G401 (cell line): Measurements from ENCODE around the gene DDX52. TPM values are rescaled to one million over a fixed set of nuclear protein-coding genes. Genes with fewer than 3 reads are reported as not detected.
"Not testable (repeated sequence)": the region's sequence is repeated elsewhere in the genome, so short reads cannot be mapped to it uniquely, and the experiment has no call there.

ENCODE experiments used
- DNase-seq: peaks from one replicate; pipeline ENCODE4 v3.0.0-alpha.2; 2015; ENCODE audit warnings: low spot score
- in situ Hi-C: cut with HindIII; loops from 2 replicates; pipeline ENCODE4 v1.10.0; 2016; ENCODE audit warnings: low sequenced_read_pairs, mixed read lengths
- total RNA-seq: library from RNA; depleted of rRNA; stranded (reverse); fragments of >200 nt; shearing (Covaris generic); gene quantifications from 2 replicates; pipeline ENCODE4 v1.2.3, GENCODE V29; 2014

DDX52 gene
- total RNA-seq, 1 experiment from 2014 or later = 43.7 TPM

GRCh38 chr17:37659925-37660324 lies 16.7 kb upstream of the DDX52 start:
- in situ Hi-C loops = no loop called here

GRCh38 chr17:37657202-37657601 lies 14.0 kb upstream of the DDX52 start:
- no peak for DNase-seq
- in situ Hi-C loops = no loop called here

More at GRCh38 chr17:37659925-37660324, 16.7 kb upstream of the DDX52 start:
- DNase-seq = no peak

DNA sequence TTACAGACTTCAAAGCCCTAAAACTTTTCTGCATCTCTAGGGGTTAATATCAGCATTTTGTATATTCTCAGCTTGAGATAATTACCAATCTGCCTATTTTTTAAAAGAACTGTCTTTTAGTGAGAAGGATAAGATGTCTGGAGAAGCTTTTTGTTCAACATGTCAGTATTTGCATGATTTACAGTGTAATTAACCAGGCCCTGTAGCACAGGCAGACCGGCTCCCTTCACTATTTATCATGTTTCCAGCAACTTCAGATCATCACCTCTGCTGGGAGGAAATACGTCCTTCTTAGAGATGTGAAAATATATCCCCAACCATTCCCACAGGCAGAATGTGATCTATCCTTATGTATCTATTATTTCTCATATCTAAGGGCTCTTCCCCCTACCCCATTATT lies 8.6 kb upstream of the DDX52 start:
- in situ Hi-C loops = no loop called here
- DNase-seq = no peak

DNA sequence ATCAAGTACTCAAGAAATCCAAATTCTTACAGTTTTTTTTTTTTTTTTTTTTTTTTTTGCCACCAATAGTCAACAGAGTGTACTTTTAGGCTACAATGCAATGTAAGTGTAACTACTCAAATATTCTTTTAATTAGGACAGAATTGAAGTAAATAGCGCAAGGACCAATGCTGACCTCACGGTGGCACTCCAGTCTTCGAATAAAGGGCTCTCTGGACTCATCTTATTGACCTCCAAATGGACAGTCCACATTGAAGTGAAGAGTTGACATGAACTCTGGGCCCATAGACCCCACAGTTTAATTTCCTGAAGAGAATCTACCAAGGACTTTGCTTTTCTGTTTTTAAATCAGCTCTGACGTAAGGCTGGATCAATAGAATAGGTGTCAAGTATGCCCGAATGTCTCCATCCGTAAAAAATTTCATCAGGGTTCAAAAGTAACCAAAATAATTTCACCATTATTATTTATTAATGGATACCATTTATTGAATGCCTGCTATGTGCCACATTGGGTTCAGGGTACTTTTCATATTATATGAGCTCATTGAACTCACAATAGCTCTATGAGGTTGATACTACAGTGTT lies 7.3 kb upstream of the DDX52 start:
- in situ Hi-C loops = no loop called here
- peak; percentile 34 for DNase-seq

- in situ Hi-C loops = no loop called here
- DNase-seq = no peak
Measured at GRCh38 chr17:37648555-37648954, 5.3 kb upstream of the DDX52 start.

- no peak for DNase-seq
- in situ Hi-C loops = no loop called here
Measured at GRCh38 chr17:37647856-37648255, 4.6 kb upstream of the DDX52 start.

DNA sequence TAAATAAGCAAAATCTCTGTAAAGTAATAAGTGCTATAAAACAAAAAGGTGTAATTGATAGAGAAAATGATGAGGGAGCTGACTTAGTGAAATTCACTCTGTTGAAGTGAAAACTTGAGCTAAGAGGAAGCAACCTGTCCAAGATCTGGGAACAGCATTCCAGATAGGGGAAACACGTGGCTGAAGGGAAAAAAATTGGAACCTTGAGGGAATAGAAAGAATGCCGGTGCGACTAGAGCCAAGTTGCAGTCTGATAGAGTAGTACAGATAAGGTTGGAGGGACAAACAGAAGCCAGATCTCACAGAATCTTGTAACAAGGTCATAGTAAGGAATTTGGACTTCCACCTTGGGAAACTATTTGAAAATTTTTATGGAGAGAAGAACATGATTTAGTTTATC lies 623 bp upstream of the DDX52 start:
- DNase-seq = peak; percentile 41
- in situ Hi-C loops = no loop called here

DNA sequence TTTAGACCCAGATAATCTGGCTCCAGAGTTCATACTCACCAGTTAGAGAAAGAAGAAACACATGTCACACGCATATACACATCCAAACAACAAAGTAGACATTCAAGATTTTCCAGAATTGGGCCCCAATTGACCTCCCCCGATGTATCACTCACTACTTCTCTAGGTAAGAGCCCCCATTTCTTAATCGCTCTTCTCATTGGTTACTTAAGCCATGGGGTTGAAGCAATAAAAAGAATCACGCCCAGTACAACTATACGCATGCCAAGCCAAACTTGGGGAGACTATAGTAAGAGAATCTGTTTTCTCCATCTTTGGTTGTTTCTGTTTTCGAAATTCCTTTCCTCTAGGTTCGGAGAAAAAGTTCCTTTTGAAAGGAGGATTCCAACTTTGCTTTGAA lies 565 bp downstream of the DDX52 start:
- peak; percentile 25 for DNase-seq
- in situ Hi-C loops = no loop called here

DNA sequence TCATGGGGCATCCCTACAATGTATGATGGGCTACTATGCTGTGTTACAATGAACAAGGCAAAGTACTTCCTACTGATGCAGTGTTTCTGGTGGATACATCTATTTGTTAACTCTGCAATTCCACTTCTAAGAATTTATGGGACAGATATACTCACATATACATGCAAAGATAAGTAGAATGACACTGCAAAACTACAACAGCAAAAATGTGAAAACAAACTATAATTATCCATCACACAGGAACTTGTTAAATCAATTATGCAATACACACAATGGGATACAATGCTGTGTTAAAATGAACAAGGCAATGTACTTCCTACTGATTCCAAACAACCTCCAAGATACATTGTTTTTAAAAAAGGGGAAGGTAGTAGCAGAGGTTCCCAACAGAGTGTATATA lies 3.2 kb downstream of the DDX52 start:
- in situ Hi-C loops = no loop called here
- no peak for DNase-seq

DNA sequence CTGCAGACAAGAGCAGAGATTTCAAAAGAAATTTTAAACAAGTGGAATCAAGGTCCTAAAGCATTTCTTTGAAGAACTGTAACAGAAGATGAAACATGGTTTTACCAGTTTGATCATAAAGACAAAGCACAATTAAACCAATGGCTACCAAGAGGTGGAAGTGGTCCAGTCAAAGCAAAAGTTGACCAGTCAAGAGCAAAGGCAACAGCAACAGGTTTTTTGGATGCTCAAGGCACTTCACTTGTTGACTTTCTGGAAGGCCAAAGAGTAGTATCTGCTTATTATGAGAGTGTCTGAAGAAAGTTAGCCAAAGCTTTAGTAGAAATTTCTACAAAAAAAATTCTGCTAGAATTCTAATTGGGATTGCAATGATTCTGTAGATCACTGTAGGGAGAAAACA lies 5.3 kb downstream of the DDX52 start:
- in situ Hi-C loops = no loop called here

GRCh38 chr17:37616430-37616829 lies 26.8 kb downstream of the DDX52 start:
- in situ Hi-C loops, DNase-seq: not testable (repeated sequence)

More for the DNA sequence above, 5.3 kb downstream of the DDX52 start:
- no peak for DNase-seq

- DNase-seq = no peak
- in situ Hi-C loops = no loop called here
Measured at GRCh38 chr17:37614823-37615222, 28.4 kb downstream of the DDX52 start.

GRCh38 chr17:37614391-37614790 lies 28.9 kb downstream of the DDX52 start:
- in situ Hi-C loops = no loop called here
- no peak for DNase-seq

GRCh38 chr17:37610971-37611370 lies 32.3 kb downstream of the DDX52 start:
- no peak for DNase-seq
- in situ Hi-C loops = no loop called here

GRCh38 chr17:37610041-37610420 lies 33.2 kb downstream of the DDX52 start:
- in situ Hi-C loops, DNase-seq: not testable (repeated sequence)

DNA sequence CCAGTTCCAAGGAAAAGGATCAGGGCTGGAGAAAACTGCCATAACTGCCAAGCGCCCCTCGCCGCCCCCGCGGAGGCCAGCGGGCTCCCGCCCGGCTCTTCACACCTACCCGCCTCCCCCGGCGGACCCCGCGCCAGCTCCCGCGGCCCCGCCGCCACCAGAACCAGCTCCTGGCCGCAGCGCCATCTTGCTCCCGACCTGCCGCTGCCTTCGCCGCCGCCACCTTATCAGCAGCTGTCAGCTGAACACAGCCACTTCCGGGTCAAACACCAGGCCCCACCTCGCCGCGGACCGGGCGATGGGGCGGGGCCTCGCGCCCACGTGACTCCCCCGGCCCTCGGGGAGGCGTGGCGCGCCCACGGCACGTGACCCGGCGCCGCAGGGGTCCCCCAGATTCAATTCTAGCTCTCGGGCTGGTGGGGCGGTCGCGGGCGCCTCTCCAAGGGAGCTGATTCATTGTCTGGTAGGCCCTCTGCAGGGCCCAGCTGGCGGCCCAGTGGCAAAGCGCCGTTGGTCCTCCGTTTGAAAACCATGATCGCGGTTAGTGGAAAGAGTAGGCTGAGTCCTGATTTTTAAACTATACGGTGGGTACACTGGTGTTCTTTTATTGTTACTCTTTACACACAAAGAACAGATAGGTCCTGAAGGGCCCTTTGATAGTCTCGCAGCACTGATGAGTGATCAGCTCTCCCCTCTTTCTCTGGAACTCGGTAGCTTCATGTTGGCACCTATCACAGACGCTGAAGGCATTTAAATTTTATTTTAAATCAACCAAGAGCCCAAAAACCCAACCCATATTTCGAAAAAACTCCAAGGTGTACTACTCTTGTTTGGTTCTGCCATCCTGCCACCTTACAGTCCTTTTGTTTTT lies 33.8 kb downstream of the DDX52 start, which contains the start of gene SYNRG:
Gene SYNRG, minus strand, starts transcription at position 249 of the 871 bp plus-strand sequence. Its CDS starts 63 bp downstream, at position 186.
- DNase-seq = peak; percentile 96
- in situ Hi-C loops = no loop called here

- peak; percentile 55 for DNase-seq
- in situ Hi-C loops = no loop called here
Measured at GRCh38 chr17:37608351-37609169, 34.7 kb downstream of the DDX52 start.

- in situ Hi-C loops = no loop called here
- DNase-seq = no peak
Measured at GRCh38 chr17:37607637-37608331, 35.5 kb downstream of the DDX52 start.

- in situ Hi-C loops = no loop called here
- no peak for DNase-seq
Measured at GRCh38 chr17:37605813-37606505, 37.3 kb downstream of the DDX52 start.
